KMS-11 (cell line): ENCODE results near the gene BBOF1.
"Not testable (repeated sequence)": the region's sequence is repeated elsewhere in the genome, so short reads cannot be mapped to it uniquely, and the experiment has no call there.

ENCODE experiments used
- H2AFZ ChIP-seq: fragments of 200-600 bp; sonication (generic); 2 replicates; pipeline ENCODE4 v1.6.1; 2016; ENCODE audit warnings: antibody characterized with exemption, mixed run types, low read depth
- H3K27ac ChIP-seq: fragments of 200-600 bp; sonication (generic); 2 replicates; pipeline ENCODE4 v1.6.1; 2016; ENCODE audit warnings: mild to moderate bottlenecking, mixed run types
- H3K27me3 ChIP-seq: fragments of 200-600 bp; sonication (generic); 2 replicates; pipeline ENCODE4 v1.6.1; 2017; ENCODE audit warnings: mild to moderate bottlenecking, low read depth, mixed run types, moderate library complexity; ENCODE audit not compliant: insufficient read depth
- H3K36me3 ChIP-seq: fragments of 200-600 bp; sonication (generic); 2 replicates; pipeline ENCODE4 v1.6.1; 2017; ENCODE audit warnings: mild to moderate bottlenecking, mixed run types; ENCODE audit not compliant: insufficient read depth
- H3K4me1 ChIP-seq: fragments of 200-600 bp; sonication (generic); 2 replicates; pipeline ENCODE4 v1.6.1; 2016; ENCODE audit warnings: mild to moderate bottlenecking, low read depth, mixed run types; ENCODE audit not compliant: poor library complexity, severe bottlenecking
- H3K4me2 ChIP-seq: fragments of 200-600 bp; sonication (generic); 2 replicates; pipeline ENCODE4 v1.7.0; 2016; ENCODE audit warnings: mild to moderate bottlenecking, mixed run types
- H3K4me3 ChIP-seq: fragments of 200-600 bp; sonication (generic); IDR thresholded peaks from 2 replicates; pipeline ENCODE4 v1.6.1; 2017; ENCODE audit warnings: low read depth, low read length, mixed read lengths; ENCODE audit not compliant: insufficient read depth
- H3K79me2 ChIP-seq: fragments of 200-600 bp; sonication (generic); 2 replicates; pipeline ENCODE4 v1.6.1; 2016; ENCODE audit warnings: low read depth, mixed run types; ENCODE audit not compliant: insufficient read depth
- H3K9ac ChIP-seq: fragments of 200-600 bp; sonication (generic); 2 replicates; pipeline ENCODE4 v1.6.1; 2016; ENCODE audit warnings: mild to moderate bottlenecking, mixed run types
- H4K20me1 ChIP-seq: fragments of 200-600 bp; sonication (generic); 2 replicates; pipeline ENCODE4 v1.6.1; 2016; ENCODE audit warnings: mild to moderate bottlenecking, mixed run types; ENCODE audit not compliant: insufficient read depth
- TF ChIP-seq, protein P1 (sequence below): fragments of 200-600 bp; sonication (generic); conservative IDR thresholded peaks from 2 replicates; pipeline ENCODE4 v1.6.1; 2017; ENCODE audit warnings: low read depth, mild to moderate bottlenecking, antibody characterized with exemption, low read length, moderate library complexity, mixed read lengths

Gene BBOF1

DNA sequence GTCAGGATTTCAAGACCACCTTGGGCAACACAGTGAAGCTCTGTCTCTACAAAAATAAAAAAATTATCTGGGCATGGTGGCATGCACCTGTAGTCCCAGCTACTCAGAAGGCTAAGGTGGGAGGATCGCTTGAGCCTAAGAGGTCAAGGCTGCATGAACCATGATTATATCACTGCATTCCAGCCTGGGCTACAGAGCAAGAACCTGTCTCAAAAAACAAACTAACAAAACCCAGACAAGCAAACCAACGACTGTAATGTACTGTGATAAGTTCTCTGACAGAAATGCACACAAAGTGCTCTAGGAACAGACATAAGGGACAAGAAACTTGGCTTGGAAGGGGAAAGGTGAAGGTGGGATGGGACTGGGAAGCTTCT, 22.4 kb upstream of the BBOF1 start:
- H3K4me2 ChIP-seq = no peak overlapping the region
- no peaks in the 10 kb centered on the region for H3K27me3 ChIP-seq
- TF ChIP-seq, protein P1, sequence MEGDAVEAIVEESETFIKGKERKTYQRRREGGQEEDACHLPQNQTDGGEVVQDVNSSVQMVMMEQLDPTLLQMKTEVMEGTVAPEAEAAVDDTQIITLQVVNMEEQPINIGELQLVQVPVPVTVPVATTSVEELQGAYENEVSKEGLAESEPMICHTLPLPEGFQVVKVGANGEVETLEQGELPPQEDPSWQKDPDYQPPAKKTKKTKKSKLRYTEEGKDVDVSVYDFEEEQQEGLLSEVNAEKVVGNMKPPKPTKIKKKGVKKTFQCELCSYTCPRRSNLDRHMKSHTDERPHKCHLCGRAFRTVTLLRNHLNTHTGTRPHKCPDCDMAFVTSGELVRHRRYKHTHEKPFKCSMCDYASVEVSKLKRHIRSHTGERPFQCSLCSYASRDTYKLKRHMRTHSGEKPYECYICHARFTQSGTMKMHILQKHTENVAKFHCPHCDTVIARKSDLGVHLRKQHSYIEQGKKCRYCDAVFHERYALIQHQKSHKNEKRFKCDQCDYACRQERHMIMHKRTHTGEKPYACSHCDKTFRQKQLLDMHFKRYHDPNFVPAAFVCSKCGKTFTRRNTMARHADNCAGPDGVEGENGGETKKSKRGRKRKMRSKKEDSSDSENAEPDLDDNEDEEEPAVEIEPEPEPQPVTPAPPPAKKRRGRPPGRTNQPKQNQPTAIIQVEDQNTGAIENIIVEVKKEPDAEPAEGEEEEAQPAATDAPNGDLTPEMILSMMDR = no peak
- no peaks in the 10 kb centered on the region for H3K79me2 ChIP-seq
- H3K9ac ChIP-seq = no peak overlapping the region
- no peaks in the 10 kb centered on the region for H3K36me3 ChIP-seq
- no peaks in the 10 kb centered on the region for H3K4me1 ChIP-seq
- H3K4me3 ChIP-seq = no peak overlapping the region
- no peak overlapping the region for H3K27ac ChIP-seq
- no peaks in the 10 kb centered on the region for H4K20me1 ChIP-seq
- H2AFZ ChIP-seq = no peak overlapping the region

DNA sequence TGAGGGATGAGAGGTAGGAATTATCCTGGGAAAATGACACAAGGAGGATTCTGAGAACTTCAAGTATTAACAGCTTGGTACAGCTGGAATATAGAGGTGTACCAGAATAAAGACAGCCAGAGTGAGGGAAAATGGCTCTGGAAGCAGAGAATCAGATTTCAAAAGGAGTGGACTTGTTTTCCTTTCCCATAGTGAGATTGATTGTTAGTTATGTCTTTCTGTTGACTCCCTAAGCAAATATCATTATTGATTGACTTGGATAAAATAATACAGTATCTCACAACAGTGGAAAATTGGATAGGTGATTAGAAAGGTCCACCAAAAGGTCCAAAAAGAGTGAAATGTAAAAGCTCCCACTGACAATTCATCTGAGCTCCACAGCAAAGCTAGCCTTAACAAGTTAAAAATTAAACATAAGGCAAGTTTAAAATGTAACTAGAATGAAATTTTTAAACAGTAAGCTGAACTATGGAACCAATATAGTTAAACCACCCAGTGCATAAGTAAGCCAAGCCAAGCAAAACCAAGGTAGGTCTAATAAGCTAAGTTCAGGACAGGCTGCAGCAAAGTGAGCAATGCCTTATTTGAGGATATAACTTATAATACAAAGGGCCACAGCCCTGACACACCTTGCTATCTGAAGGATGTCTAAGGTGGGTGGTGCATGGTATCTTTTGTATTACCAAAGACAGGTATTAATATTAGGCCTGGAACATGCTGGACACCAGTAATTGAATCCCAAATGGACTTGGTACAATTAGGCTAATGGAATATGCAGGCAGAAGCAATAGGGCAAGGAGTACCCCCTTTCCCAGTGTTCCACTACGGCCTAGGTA, 21.8 kb upstream of the BBOF1 start:
- H3K27me3 ChIP-seq = no peaks in the 10 kb centered on the region
- no peaks in the 10 kb centered on the region for H3K79me2 ChIP-seq
- H2AFZ ChIP-seq = no peak overlapping the region
- H3K4me1 ChIP-seq = no peaks in the 10 kb centered on the region
- no peak overlapping the region for H3K27ac ChIP-seq
- TF ChIP-seq, protein P1 = no peak
- H3K9ac ChIP-seq = no peak overlapping the region
- no peaks in the 10 kb centered on the region for H3K36me3 ChIP-seq
- no peaks in the 10 kb centered on the region for H4K20me1 ChIP-seq
- no peak overlapping the region for H3K4me3 ChIP-seq
- no peak overlapping the region for H3K4me2 ChIP-seq

DNA sequence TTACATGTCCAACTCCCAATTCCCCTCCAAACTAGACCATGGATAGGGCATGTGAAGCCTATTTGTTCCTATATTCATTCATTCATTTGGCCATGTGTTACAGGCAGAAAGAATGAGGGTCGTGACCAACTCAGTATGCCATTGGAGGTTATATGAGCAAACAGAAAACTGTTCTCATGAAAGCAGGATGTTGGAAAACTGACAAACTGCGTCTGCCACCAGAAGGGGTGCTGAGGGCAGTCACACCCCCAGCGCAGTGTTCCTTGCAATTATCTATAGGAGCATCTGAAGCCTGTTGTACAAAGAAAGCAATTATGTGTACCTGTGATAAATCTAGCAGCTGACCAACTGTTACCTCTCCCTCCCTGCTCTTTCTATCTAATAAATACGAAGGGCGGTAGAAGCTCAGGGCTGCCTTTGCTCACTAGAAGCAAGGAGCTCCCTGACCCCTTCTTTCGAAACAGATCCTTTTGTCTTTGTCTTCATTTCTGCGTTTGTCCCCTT, 21.2 kb upstream of the BBOF1 start:
- Histone ChIP-seq H3K36me3 (no peaks in the 10 kb centered on the region), H2AFZ (no peak overlapping the region), H3K79me2 (no peaks in the 10 kb centered on the region), H3K9ac (no peak overlapping the region), H3K27ac (no peak overlapping the region), H3K4me1 (no peaks in the 10 kb centered on the region), H3K27me3 (no peaks in the 10 kb centered on the region), H4K20me1 (no peaks in the 10 kb centered on the region), H3K4me3 (no peak overlapping the region), H3K4me2 (no peak overlapping the region)
- TF ChIP-seq, protein P1 = no peak

DNA sequence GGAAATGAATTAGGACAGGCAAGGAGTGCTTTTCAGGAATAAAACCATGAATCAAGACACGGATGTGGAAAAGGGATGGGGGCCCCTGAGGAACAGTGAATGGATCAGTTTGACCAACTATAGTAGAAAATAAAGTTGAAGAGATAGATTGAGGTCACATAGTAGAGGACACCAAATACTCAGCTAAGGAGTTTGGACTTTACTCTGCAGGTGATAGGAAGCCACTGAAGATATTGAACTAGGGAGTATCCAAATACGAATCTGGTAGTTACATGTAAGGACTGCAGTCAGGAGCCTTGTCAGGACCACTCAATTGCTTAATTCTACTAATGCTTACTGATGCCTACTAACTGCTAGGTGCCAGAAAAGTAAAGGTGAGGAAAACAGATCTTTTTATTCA, 20.4 kb upstream of the BBOF1 start:
- H3K4me3 ChIP-seq = no peak overlapping the region

DNA sequence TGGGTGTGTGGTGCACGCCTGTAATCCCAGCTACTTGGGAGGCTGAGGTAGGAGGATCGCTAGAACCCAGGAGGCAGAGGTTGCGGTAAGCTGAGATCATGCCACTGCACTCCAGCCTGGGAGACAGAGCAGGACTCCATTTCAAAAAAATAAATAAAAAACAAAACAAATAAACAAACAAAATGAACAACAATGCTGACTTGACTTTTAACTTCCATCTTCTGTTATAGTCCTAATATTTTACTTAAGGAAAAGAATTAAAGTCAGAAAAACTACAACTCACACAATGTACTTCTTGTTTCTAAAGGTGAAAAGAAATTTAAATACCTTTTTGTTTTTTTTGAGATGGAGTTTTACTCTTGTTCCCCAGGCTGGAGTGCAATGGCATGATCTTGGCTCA, 13.5 kb upstream of the BBOF1 start:
- not testable (repeated sequence) for H2AFZ ChIP-seq, H3K27me3 ChIP-seq, H3K9ac ChIP-seq, H3K36me3 ChIP-seq, H3K4me3 ChIP-seq, H3K4me1 ChIP-seq, H3K79me2 ChIP-seq, H3K27ac ChIP-seq, H3K4me2 ChIP-seq, H4K20me1 ChIP-seq

More for the DNA sequence above, 20.4 kb upstream of the BBOF1 start:
- TF ChIP-seq, protein P1 = no peak
- H3K36me3 ChIP-seq = no peaks in the 10 kb centered on the region
- no peak overlapping the region for H3K4me2 ChIP-seq
- no peak overlapping the region for H2AFZ ChIP-seq
- H4K20me1 ChIP-seq = no peaks in the 10 kb centered on the region
- no peaks in the 10 kb centered on the region for H3K4me1 ChIP-seq
- H3K27ac ChIP-seq = no peak overlapping the region
- no peaks in the 10 kb centered on the region for H3K79me2 ChIP-seq
- H3K9ac ChIP-seq = no peak overlapping the region
- H3K27me3 ChIP-seq = no peaks in the 10 kb centered on the region
